Adrenal gland (tissue), 12 donors: ENCODE data around the gene CENPS. TPM values are rescaled to one million over a fixed set of nuclear protein-coding genes. Genes with fewer than 3 reads are reported as not detected.
A peak's percentile ranks its signal among the peaks of the same experiment; 100 is the strongest.
"Not testable (repeated sequence)": the region's sequence is repeated elsewhere in the genome, so short reads cannot be mapped to it uniquely, and the experiment has no call there.

Source experiments
- DNase-seq, 7 donors: peaks; one replicate each; pipeline ENCODE4 v3.0.0-alpha.2; 2019 to 2020
- H3K27ac ChIP-seq, 5 donors: fragments of 200-600 bp; sonication (generic) in 4 of 5; 1 replicate in 3 of 5; 2 replicates in 2 of 5; pipeline versions ENCODE4 v1.5.1 to v1.8.0; 2016 to 2020; ENCODE audit warnings: mild to moderate bottlenecking in 1 of 5
- H3K27me3 ChIP-seq: fragments of 200-600 bp; 2 replicates; pipeline ENCODE4 v1.8.0; 2021
- H3K36me3 ChIP-seq, 2 donors: fragments of 200-600 bp; replicated peaks in 1 of 2; 1 replicate in 1 of 2; 2 replicates in 1 of 2; pipeline versions ENCODE4 v1.5.1 to v1.8.0; 2018 to 2022
- H3K4me1 ChIP-seq, 2 donors: fragments of 200-600 bp; replicated peaks in 1 of 2; 1 replicate in 1 of 2; 2 replicates in 1 of 2; pipeline versions ENCODE4 v1.5.1 to v1.8.0; 2018 to 2021
- H3K4me3 ChIP-seq, 4 donors: fragments of 200-600 bp; sonication (generic) in 3 of 4; one replicate each; pipeline ENCODE4 v1.5.1; 2016 to 2018
- H3K9me3 ChIP-seq, 3 donors: fragments of 200-600 bp; sonication (generic) in 1 of 3; replicated peaks in 1 of 3; 1 replicate in 2 of 3; 2 replicates in 1 of 3; pipeline versions ENCODE4 v1.5.1 to v1.8.0; 2016 to 2021
- POLR2A ChIP-seq, 2 donors: fragments of 450-650 bp; IDR thresholded peaks; one replicate each; pipeline ENCODE4 v1.6.1; 2017; ENCODE audit warnings: antibody characterized with exemption in 2 of 2, mild to moderate bottlenecking in 2 of 2, moderate library complexity in 1 of 2
- WGBS, 4 donors: extraction: QIAGEN DNeasy Blood & Tissue Kit in 2 of 4; methylation state at CpG; one replicate each; pipeline versions ENCODE4 v1.1.5 to v1.1.7; 2013 to 2017; 5-methylcytosine and 5-hydroxymethylcytosine counted together
- intact Hi-C, 2 donors: fragments of 100-400 bp; cut with DNase I; formaldehyde crosslinking; loops; one replicate each; pipeline versions ENCODE4 v1.14.1 to v1.15.0; 2022 to 2023
- polyA plus RNA-seq, 3 donors: library from polyadenylated mRNA; stranded (reverse); fragments of 200-250 nt in 2 of 3; fragments of 350-450 nt in 1 of 3; fragmentation: Illumina TruSeq in 1 of 3; extraction: RNeasy Lipid Tissue Mini Kit (QIAGEN cat#74804) in 1 of 3; gene quantifications; one replicate each; pipeline ENCODE4 v1.2.3, GENCODE V29; 2013 to 2014
- total RNA-seq, 9 donors: library from RNA; depleted of rRNA in 4 of 9; stranded (reverse); fragments of >200 nt in 4 of 9; fragments of 120-200 nt in 1 of 9; fragmentation: NEBNext Ultra II Directional in 1 of 9; extraction: Animal tissue kit (Norgen Biotek cat#: 25700) in 1 of 9; gene quantifications; one replicate each; pipeline versions ENCODE4 v1.1.0 to v1.2.4, GENCODE V29; 2013 to 2023
- TF ChIP-seq, protein P1 (sequence below), 6 experiments: fragments of 450-650 bp in 4 of 6; fragments of 200-600 bp in 2 of 6; sonication (generic) in 1 of 6; IDR thresholded peaks; 1 replicate in 5 of 6; 2 replicates in 1 of 6; pipeline versions ENCODE4 v1.5.1 to v1.8.0; 2016 to 2021; ENCODE audit warnings: antibody characterized with exemption in 6 of 6, mild to moderate bottlenecking in 2 of 6, moderate library complexity in 1 of 6
- donor health status: healthy with polysubstance abuse.
- donor health status: Bipolar disorder and iron deficiency.
- donor health status: DM: yes; HTN: yes; CAD: no.
- donor health status: DM: no; HTN: no; CAD: no.
- donor health status: DM: no; HTN: no; CAD: no.
- donor health status: DM: yes; HTN: yes; CAD: no.

CENPS gene
- total and polyA plus RNA-seq, 12 donors = 10.0 to 32.9 (median 18.8) TPM

DNA sequence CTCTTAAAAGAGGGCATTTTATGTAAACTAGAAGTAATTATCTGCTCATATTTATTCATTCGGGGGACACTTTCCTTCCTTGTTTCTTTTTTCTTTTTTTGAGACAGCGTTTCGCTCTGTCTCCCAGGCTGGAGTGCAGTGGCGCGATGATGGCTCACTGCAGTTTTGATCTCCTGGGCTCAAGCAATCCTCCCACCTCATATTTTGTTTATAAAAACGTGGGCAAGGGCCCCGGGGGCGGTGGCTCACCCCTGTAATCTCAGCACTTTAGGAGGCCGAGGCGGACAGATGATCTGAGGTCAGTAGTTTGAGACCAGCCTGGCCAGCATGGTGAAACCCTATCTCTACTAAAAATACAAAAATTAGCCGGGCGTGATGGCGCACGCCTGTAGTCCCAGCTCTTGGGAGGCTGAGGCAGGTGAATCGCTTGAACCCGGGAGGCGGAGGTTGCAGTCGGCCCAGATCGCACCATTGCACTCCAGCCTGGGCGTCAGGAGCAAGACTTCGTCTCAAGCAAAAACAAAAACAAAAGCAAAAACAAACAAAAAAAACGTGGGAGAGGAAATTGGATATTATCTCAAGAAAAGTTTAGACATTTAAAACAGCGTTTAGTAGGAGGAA, 43.0 kb downstream of the CENPS start:
- Histone ChIP-seq H3K27me3 (no peaks in the 10 kb centered on the region), H3K27ac (peak overlapping the region in 1 of 5 donors; percentile 55), H3K4me3 (peak overlapping the region in 1 of 4 donors; percentile 65), H3K9me3 (no peaks in the 10 kb centered on the region), H3K4me1 (peaks cover 7 to 36% of the 10 kb centered on the region in 2 donors), H3K36me3 (peaks cover 0 to 8% of the 10 kb centered on the region in 2 donors)
- 84 to 89% (median 87%) methylated on average over 21 to 23 of the region's 23 CpGs for WGBS, 4 donors
- intact Hi-C loops = no loop called here
- no peak for DNase-seq
- TF ChIP-seq, protein P1, sequence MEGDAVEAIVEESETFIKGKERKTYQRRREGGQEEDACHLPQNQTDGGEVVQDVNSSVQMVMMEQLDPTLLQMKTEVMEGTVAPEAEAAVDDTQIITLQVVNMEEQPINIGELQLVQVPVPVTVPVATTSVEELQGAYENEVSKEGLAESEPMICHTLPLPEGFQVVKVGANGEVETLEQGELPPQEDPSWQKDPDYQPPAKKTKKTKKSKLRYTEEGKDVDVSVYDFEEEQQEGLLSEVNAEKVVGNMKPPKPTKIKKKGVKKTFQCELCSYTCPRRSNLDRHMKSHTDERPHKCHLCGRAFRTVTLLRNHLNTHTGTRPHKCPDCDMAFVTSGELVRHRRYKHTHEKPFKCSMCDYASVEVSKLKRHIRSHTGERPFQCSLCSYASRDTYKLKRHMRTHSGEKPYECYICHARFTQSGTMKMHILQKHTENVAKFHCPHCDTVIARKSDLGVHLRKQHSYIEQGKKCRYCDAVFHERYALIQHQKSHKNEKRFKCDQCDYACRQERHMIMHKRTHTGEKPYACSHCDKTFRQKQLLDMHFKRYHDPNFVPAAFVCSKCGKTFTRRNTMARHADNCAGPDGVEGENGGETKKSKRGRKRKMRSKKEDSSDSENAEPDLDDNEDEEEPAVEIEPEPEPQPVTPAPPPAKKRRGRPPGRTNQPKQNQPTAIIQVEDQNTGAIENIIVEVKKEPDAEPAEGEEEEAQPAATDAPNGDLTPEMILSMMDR (IDR thresholded peaks at IDR 0.05) = no peak
- TF ChIP-seq POLR2A (IDR thresholded peaks at IDR 0.05) = no peak

DNA sequence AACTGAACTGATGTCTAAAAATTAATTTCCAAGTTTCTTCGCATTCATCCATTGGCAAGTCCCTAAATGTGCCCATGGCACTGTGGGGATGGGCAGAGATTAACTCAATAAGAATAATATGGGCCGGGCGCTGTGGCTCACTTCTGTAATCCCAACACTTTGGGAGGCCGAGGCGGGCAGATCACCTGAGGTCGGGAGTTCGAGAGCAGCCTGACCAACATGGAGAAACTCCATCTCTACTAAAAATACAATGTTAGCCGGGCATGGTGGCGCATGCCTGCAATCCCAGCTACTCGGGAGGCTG, 44.0 kb downstream of the CENPS start:
- Histone ChIP-seq H3K4me3 (peak overlapping the region in 2 of 4 donors; percentile 74 to 82), H3K27ac (peak overlapping the region in 2 of 5 donors; percentile 81 to 88), H3K4me1 (peaks cover 7 to 36% of the 10 kb centered on the region in 2 donors)
- WGBS, 4 donors = 84 to 90% (median 86%) methylated on average over 10 of the region's 10 CpGs
- H3K27me3 ChIP-seq, DNase-seq, H3K36me3 ChIP-seq, intact Hi-C loops, H3K9me3 ChIP-seq: not testable (repeated sequence)

DNA sequence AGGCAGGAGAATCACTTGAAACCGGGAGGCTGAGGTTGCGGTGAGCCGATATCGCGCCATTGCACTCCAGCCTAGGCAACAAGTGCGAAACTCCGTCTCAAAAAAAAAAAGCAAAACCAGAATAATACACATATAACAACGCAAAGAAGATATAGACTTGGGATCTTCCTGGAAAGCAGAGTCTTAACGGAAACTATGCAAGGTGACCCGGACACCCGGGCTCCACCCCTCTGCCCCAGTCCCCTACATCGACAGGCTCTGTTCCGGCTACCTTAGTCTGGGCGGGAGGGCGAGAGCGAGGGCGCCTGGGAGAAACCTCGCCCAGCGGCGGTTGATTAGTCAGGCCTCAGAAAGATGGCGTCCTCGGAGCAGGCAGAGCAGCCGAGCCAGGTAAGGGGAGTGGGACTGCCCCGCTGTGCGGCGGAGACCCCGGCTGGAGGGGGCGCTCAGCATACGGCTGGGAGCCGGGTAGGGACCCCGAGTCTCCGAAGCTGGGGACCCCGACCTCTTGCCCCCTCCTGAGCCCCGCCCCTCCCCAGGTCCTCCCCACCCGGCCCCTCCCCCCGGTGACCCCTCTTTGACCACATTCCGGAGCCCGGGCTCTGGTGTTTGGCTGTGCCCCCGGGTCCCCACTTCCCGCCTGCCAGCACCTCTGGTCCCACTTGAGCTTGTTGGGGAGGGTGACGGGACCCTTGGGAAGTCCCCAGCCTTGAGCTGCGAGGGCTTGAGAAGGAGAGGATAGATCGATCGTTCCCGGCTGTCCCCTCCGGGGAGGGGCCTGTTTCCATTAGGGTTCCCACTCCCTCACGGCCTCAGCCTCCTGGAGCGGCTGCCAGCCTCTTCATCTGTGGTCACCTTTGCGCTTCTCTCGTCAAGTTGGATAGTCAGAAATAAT, 44.6 kb downstream of the CENPS start, which contains the start of gene PEX14:
Gene PEX14 (plus strand): TSS at position 338 of the 895 bp plus-strand sequence. CDS start 17 bp downstream, at position 355.
- peak within 1 kb of the TSS in 4 of 5 donors; percentile 27 to 88 (median 74) for H3K27ac ChIP-seq

DNA sequence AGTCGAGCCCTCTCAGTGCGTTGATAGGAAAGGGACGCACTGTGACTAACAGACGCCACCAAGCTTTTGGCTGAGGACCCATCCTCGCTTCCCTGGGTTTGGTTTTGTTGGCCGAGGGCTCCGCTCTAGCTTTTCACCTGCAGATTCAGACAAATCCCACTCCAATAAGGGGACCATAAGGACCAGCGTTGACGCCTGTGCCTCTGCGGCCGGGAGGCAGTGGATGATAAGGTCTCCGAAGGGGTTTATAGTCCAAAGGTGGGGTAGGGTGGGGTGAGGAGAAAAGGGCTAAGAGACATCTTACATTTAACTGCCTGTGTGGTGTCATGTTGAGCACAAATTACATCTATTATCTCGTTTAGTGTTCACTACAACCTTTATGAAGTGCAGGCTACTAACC, 45.3 kb downstream of the CENPS start:
- peak overlapping the region in 3 of 5 donors; percentile 27 to 88 (median 81) for H3K27ac ChIP-seq
- H3K27me3 ChIP-seq = no peaks in the 10 kb centered on the region
- TF ChIP-seq, protein P1 (IDR thresholded peaks at IDR 0.05) = no peak
- no peak for TF ChIP-seq POLR2A (IDR thresholded peaks at IDR 0.05)
- H3K36me3 ChIP-seq = no peaks in the 10 kb centered on the region
- H3K4me1 ChIP-seq = peaks cover 7 to 36% of the 10 kb centered on the region in 2 donors
- peak overlapping the region; percentile 49 to 82 (median 65) for H3K4me3 ChIP-seq
- intact Hi-C loops = no loop called here
- DNase-seq = no peak
- WGBS, 4 donors = 0 to 5% (median 2%) methylated on average over 9 to 13 of the region's 13 CpGs
- H3K9me3 ChIP-seq = no peaks in the 10 kb centered on the region

More for the DNA sequence above, 44.6 kb downstream of the CENPS start, which contains the start of gene PEX14:
- peaks cover 7 to 36% of the 10 kb centered on the region in 2 donors for H3K4me1 ChIP-seq
- no peaks in the 10 kb centered on the region for H3K36me3 ChIP-seq
- intact Hi-C loops = no loop called here
- peak; percentile 82 to 93 (median 88) for DNase-seq
- WGBS, 4 donors = 11 to 15% (median 12%) methylated on average over 32 to 49 of the region's 50 CpGs
- TF ChIP-seq POLR2A (IDR thresholded peaks at IDR 0.05) = peak in 1 of 2 donors; percentile 61
- TF ChIP-seq, protein P1 (IDR thresholded peaks at IDR 0.05) = no peak
- peak within 1 kb of the TSS; percentile 49 to 82 (median 65) for H3K4me3 ChIP-seq
- no peaks in the 10 kb centered on the region for H3K9me3 ChIP-seq
- no peaks in the 10 kb centered on the region for H3K27me3 ChIP-seq
